Fibroblast of villous mesenchyme (primary cell): ENCODE measurements around the gene ZNF280A. TPM values are rescaled to one million over a fixed set of nuclear protein-coding genes. Genes with fewer than 3 reads are reported as not detected.

Experiments
- DNase-seq: peaks from one replicate; pipeline ENCODE4 v3.0.0-alpha.2; 2010; ENCODE audit warnings: low read depth
- H3K4me3 ChIP-seq: 2 replicates; pipeline ENCODE4 v1.5.1; 2011; ENCODE audit warnings: low read depth, mild to moderate bottlenecking, low read length
- total RNA-seq: library from RNA; depleted of rRNA; stranded (reverse); fragments of >200 nt; gene quantifications from 2 replicates; pipeline ENCODE4 v1.2.3, GENCODE V29; 2012
- TF ChIP-seq, protein P1 (sequence below): IDR thresholded peaks from 2 replicates; pipeline ENCODE4 v1.5.1; 2012; ENCODE audit warnings: low read depth, mild to moderate bottlenecking, low read length; ENCODE audit not compliant: insufficient read depth

ZNF280A gene
- total RNA-seq, 1 donor, result not detected

DNA sequence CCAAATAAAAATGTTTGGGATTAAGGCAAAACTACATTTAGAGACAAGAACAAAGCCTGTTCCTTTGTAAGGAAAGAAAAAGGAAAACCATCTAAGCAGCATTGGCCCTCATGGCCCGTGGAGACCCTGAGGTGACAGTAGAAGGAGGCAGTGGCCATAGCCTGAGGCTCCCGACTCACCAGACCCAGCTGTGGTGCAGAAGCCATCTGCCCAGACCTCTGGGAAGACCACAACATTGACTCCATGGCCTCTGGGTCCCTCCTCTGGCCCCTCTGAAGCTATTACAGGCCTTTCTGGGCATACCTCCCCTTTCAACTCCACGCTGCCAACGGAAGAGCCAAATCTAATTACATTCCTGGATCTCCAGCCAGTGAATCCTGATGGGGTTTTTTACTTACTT lies 32.6 kb upstream of the ZNF280A start:
- no peak overlapping the region for H3K4me3 ChIP-seq
- DNase-seq, result peak; percentile 22
- TF ChIP-seq, protein P1, sequence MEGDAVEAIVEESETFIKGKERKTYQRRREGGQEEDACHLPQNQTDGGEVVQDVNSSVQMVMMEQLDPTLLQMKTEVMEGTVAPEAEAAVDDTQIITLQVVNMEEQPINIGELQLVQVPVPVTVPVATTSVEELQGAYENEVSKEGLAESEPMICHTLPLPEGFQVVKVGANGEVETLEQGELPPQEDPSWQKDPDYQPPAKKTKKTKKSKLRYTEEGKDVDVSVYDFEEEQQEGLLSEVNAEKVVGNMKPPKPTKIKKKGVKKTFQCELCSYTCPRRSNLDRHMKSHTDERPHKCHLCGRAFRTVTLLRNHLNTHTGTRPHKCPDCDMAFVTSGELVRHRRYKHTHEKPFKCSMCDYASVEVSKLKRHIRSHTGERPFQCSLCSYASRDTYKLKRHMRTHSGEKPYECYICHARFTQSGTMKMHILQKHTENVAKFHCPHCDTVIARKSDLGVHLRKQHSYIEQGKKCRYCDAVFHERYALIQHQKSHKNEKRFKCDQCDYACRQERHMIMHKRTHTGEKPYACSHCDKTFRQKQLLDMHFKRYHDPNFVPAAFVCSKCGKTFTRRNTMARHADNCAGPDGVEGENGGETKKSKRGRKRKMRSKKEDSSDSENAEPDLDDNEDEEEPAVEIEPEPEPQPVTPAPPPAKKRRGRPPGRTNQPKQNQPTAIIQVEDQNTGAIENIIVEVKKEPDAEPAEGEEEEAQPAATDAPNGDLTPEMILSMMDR, result peak; percentile 34

DNA sequence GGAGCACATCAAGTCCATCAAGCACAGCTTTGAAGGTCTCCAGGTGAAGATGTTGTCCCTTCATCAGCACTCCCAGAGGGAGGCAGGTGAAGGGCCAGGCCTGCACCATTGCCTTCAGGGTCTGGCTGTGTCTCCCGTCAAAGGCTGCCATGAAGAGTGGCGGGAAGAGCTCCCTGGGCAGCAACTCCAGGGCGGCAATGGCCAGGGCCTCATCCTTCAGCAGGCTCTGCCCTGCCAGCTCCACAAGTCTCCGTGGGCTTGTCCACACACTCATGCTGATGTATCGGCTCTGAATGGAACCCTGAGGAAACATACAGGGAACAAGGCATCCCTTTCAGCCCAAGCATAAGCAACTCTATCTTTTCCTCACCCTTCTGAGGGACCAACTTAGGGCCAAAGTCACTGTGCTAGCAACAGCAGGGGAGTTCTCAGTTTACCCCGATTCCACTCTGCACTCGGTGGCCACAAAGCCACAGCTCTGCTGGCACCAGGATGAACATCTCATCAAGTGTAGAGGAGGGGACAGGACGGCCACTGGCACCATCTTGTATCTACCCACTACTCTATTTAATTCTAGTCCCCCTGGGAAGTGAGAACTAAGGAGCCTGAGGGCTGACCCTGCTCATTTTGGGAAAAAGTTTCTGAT lies 30.8 kb upstream of the ZNF280A start:
- DNase-seq, result no peak
- TF ChIP-seq, protein P1, result no peak
- H3K4me3 ChIP-seq, result no peak overlapping the region

DNA sequence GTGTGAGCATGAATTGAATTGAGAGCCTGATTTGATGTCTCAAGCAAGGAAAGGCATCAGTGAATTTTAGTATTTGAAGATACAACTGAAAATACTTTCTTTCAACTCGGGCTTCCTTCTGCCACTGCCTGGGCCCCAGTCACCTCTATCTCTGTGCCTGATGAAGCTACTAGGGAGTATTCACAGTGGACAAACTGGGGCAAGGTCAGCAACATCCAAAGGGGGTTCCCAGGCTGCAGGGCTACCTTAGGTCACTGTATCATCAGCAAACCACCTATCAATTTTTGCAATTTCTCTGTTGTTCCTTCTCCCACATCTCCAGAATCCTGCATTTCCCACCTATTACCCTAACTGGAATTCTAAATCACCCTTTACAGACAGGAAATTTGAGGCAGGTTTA lies 28.8 kb upstream of the ZNF280A start:
- no peak for DNase-seq
- TF ChIP-seq, protein P1, result no peak
- H3K4me3 ChIP-seq, result no peak overlapping the region

DNA sequence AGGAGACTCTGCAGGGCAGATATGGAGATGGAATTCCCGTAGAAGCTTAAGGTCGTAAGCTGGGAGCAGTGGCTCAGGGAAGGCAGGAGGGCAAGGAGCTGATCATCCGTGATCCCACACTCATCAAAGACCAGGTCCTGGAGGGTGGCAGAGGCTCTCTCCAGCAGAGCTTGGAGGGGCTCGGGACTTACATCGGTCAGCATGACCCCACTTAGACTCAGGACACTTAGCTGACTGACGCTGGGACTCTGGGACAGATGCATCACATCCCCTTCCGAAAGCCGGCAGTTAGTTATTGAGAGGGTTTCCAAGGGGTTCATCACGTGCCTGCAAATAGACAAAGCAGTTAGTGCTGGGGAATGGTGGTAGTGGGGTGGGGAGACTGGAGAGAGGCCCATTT lies 28.2 kb upstream of the ZNF280A start:
- no peak for DNase-seq
- TF ChIP-seq, protein P1, result no peak
- no peak overlapping the region for H3K4me3 ChIP-seq

DNA sequence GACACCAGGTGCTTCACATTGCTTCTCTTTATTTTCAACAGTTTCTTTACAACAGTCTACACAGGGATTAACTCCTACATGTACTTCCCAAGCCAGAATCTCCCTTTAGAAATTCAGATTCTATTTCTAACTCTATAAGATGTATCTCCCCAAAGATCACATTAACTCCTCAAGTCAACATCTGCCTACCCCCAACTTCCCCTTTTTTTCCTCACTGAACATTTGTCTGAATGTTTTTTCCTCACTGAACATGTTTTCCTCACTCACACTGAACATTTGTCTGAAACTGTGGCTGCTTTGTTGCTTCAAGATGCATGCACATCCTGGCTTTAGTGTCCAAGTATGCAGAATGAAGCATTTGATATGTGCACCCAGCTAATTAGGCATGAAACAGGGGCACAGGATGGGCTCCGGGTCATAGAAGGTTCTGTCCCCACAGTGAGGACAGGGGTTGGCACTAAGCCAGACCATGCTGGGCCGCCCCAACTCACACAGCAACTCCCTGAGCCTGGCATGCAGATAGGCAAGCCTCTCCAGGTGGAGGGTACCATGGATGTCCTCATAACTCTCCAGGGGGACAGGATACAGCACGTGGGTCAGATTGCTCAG lies 27.7 kb upstream of the ZNF280A start:
- TF ChIP-seq, protein P1, result no peak
- no peak for DNase-seq
- no peak overlapping the region for H3K4me3 ChIP-seq

DNA sequence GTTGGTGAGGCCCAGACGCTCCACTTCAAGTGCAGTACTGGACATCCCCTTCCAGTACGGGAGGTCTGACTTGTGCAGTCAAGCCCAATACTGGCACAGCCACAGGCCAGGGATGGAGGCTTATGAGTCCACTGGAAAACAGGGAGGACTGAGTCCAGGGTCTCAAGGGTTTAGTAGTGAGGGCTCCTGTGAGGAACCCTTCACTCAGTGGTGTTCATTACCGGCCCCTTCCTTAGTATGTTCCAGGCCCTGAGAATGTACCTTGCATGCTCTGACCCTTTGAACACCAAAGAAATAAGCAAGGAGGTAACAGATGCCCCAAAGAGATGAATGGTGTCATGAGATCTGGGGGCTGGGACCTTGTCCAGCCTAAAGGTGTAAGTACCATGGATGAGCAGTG lies 27.2 kb upstream of the ZNF280A start:
- no peak for DNase-seq
- H3K4me3 ChIP-seq, result no peak overlapping the region
- TF ChIP-seq, protein P1, result no peak
